ENCODE measurements around the gene IFNL1.

GRCh38 chr19:39296055-39296645, at the start of gene IFNL1:
- TF ChIP-seq POLR2A (IDR thresholded peaks at IDR 0.05; ENCODE audit: low read depth, low read length), result no peak
- TF ChIP-seq POLR2AphosphoS5 (IDR thresholded peaks at IDR 0.05; ENCODE audit: low read depth, low read length), result no peak
